Middle frontal gyrus (tissue), 1 donor: ENCODE data around the gene SMARCAL1.

Experiments
- DNase-seq: peaks from one replicate; pipeline ENCODE4 v3.0.0-alpha.2; 2015; ENCODE audit warnings: low spot score; ENCODE audit errors: extremely low spot score

SMARCAL1 gene

GRCh38 chr2:216426938-216427337 lies 14.7 kb downstream of the SMARCAL1 start:
- DNase-seq: no peak

- DNase-seq: no peak
Measured at GRCh38 chr2:216428618-216429350, 16.5 kb downstream of the SMARCAL1 start.

GRCh38 chr2:216429428-216429827 lies 17.1 kb downstream of the SMARCAL1 start:
- no peak for DNase-seq

GRCh38 chr2:216430811-216431530 lies 18.7 kb downstream of the SMARCAL1 start:
- DNase-seq: no peak

GRCh38 chr2:216431531-216431856 lies 19.2 kb downstream of the SMARCAL1 start:
- no peak for DNase-seq

- DNase-seq: no peak
Measured at GRCh38 chr2:216436383-216436782, 24.1 kb downstream of the SMARCAL1 start.

GRCh38 chr2:216441308-216442010 lies 29.2 kb downstream of the SMARCAL1 start:
- DNase-seq: no peak

GRCh38 chr2:216445501-216445900 lies 33.2 kb downstream of the SMARCAL1 start:
- DNase-seq: no peak

GRCh38 chr2:216446343-216446742 lies 34.1 kb downstream of the SMARCAL1 start:
- DNase-seq: no peak

GRCh38 chr2:216447293-216447692 lies 35.0 kb downstream of the SMARCAL1 start:
- DNase-seq: no peak

GRCh38 chr2:216448829-216449228 lies 36.5 kb downstream of the SMARCAL1 start:
- DNase-seq: no peak

GRCh38 chr2:216450346-216450745 lies 38.1 kb downstream of the SMARCAL1 start:
- no peak for DNase-seq

GRCh38 chr2:216450784-216451183 lies 38.5 kb downstream of the SMARCAL1 start:
- DNase-seq: no peak

GRCh38 chr2:216453955-216454614 lies 41.8 kb downstream of the SMARCAL1 start:
- DNase-seq: no peak

- DNase-seq: no peak
Measured at GRCh38 chr2:216463148-216463547, 50.9 kb downstream of the SMARCAL1 start.

GRCh38 chr2:216464104-216464720 lies 51.9 kb downstream of the SMARCAL1 start:
- no peak for DNase-seq

GRCh38 chr2:216465579-216466195 lies 53.4 kb downstream of the SMARCAL1 start:
- no peak for DNase-seq

- no peak for DNase-seq
Measured at GRCh38 chr2:216467845-216468244, 55.6 kb downstream of the SMARCAL1 start.

- DNase-seq: no peak
Measured at GRCh38 chr2:216469661-216470060, 57.4 kb downstream of the SMARCAL1 start.

GRCh38 chr2:216473187-216473586 lies 60.9 kb downstream of the SMARCAL1 start:
- DNase-seq: no peak
